ENCODE measurements around the gene ARL5C. TPM values are rescaled to one million over a fixed set of nuclear protein-coding genes. Genes with fewer than 3 reads are reported as not detected.
A peak's percentile ranks its signal among the peaks of the same experiment; 100 is the strongest.

ARL5C gene
- total and polyA plus RNA-seq, 2 donors (not counting 1 experiment from before 2014, with no cell fraction given): not detected

GRCh38 chr17:39150795-39151149, 15.2 kb downstream of the ARL5C start:
- Histone ChIP-seq H2AFZ (ENCODE audit: insufficient read depth, low read depth, low read length, poor library complexity, severe bottlenecking) (no peak overlapping the region), H3K4me2 (replicated peaks; ENCODE audit: low read depth, low read length, poor library complexity, severe bottlenecking) (peak overlapping the region; percentile 93), H3K4me3 (ENCODE audit: control extremely low read depth in 1 of 5, extremely low read depth in 1 of 5, insufficient read depth in 1 of 5, low read depth in 2 of 5, low read length in 4 of 5) (no peak overlapping the region)

GRCh38 chr17:39150104-39150634, 15.8 kb downstream of the ARL5C start:
- no peak overlapping the region for H3K27ac ChIP-seq (ENCODE audit: low read length in 2 of 2)
- TF ChIP-seq, protein P1, sequence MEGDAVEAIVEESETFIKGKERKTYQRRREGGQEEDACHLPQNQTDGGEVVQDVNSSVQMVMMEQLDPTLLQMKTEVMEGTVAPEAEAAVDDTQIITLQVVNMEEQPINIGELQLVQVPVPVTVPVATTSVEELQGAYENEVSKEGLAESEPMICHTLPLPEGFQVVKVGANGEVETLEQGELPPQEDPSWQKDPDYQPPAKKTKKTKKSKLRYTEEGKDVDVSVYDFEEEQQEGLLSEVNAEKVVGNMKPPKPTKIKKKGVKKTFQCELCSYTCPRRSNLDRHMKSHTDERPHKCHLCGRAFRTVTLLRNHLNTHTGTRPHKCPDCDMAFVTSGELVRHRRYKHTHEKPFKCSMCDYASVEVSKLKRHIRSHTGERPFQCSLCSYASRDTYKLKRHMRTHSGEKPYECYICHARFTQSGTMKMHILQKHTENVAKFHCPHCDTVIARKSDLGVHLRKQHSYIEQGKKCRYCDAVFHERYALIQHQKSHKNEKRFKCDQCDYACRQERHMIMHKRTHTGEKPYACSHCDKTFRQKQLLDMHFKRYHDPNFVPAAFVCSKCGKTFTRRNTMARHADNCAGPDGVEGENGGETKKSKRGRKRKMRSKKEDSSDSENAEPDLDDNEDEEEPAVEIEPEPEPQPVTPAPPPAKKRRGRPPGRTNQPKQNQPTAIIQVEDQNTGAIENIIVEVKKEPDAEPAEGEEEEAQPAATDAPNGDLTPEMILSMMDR (IDR thresholded peaks at IDR 0.05): no peak
- TF ChIP-seq EZH2 (IDR thresholded peaks at IDR 0.05; ENCODE audit: borderline replicate concordance, insufficient read depth, low read depth, low read length, poor library complexity, severe bottlenecking): no peak
- peaks cover 30% of the 10 kb centered on the region for H3K4me1 Mint-ChIP-seq
- H2AFZ ChIP-seq (ENCODE audit: insufficient read depth, low read depth, low read length, poor library complexity, severe bottlenecking): no peak overlapping the region
- no peaks in the 10 kb centered on the region for H3K36me3 ChIP-seq (replicated peaks in 1 of 2; ENCODE audit: control extremely low read depth in 1 of 2, control insufficient read depth in 1 of 2, extremely low read depth in 1 of 2, insufficient read depth in 2 of 2, low read length in 1 of 2)
- ChIA-PET CTCF (interaction anchor here (2.7 to 7.8 kb wide), 2 partner anchors 15 to 167 kb away, joined by 19 to 259 read pairs; partner anchors contain the start of gene ARL5C), POLR2A (no interaction called here)
- peaks cover 25 to 34% of the 10 kb centered on the region in 2 donors for H3K4me1 ChIP-seq (ENCODE audit: control insufficient read depth in 2 of 2, insufficient read depth in 2 of 2, low read length in 2 of 2)
- H3K9ac ChIP-seq (ENCODE audit: low read length): no peak overlapping the region
- H3K4me3 Mint-ChIP-seq: peak overlapping the region; percentile 16
- DNase-seq (no peak), ATAC-seq (ENCODE audit: low read depth) (no peak)
- peaks cover 44% of the 10 kb centered on the region for H3K27me3 Mint-ChIP-seq
- H3K27ac Mint-ChIP-seq: no peak overlapping the region
- H3K9me3 Mint-ChIP-seq (ENCODE audit: insufficient read depth): no peaks in the 10 kb centered on the region
- H4K20me1 ChIP-seq (ENCODE audit: control insufficient read depth, insufficient read depth, low read length, poor library complexity, severe bottlenecking): no peaks in the 10 kb centered on the region
- H3K27me3 ChIP-seq (replicated peaks in 1 of 4; ENCODE audit: control extremely low read depth in 1 of 4, control insufficient read depth in 3 of 4, insufficient read depth in 4 of 4, low read length in 3 of 4): peaks cover 0 to 35% (median 17%) of the 10 kb centered on the region in 4 experiments
- no peaks in the 10 kb centered on the region for H3K9me3 ChIP-seq (ENCODE audit: control extremely low read depth in 1 of 3, control insufficient read depth in 2 of 3, insufficient read depth in 1 of 3, low read length in 2 of 3)
- intact Hi-C loops (cut with micrococcal nuclease): loop anchor here (5.0 kb wide), 5 partner anchors 33 to 798 kb away; partner anchors contain the start of genes CACNB1, RPL23 and SOCS7
- H3K4me2 ChIP-seq (replicated peaks; ENCODE audit: low read depth, low read length, poor library complexity, severe bottlenecking): no peak overlapping the region
- no peak overlapping the region for H3K4me3 ChIP-seq (ENCODE audit: control extremely low read depth in 1 of 5, extremely low read depth in 1 of 5, insufficient read depth in 1 of 5, low read depth in 2 of 5, low read length in 4 of 5)
- no peaks in the 10 kb centered on the region for H3K79me2 ChIP-seq (ENCODE audit: control insufficient read depth, insufficient read depth, low read length)
- WGBS (ENCODE audit: insufficient coverage): 73% methylated on average over 5 of the region's 5 CpGs

More at GRCh38 chr17:39150795-39151149, 15.2 kb downstream of the ARL5C start:
- Mint-ChIP-seq H3K4me3 (peak overlapping the region; percentile 77), H3K4me1 (peaks cover 30% of the 10 kb centered on the region), H3K27ac (no peak overlapping the region), H3K9me3 (ENCODE audit: insufficient read depth) (no peaks in the 10 kb centered on the region), H3K27me3 (peaks cover 38% of the 10 kb centered on the region)
- H3K9ac ChIP-seq (ENCODE audit: low read length): no peak overlapping the region
- TF ChIP-seq EZH2 (IDR thresholded peaks at IDR 0.05; ENCODE audit: borderline replicate concordance, insufficient read depth, low read depth, low read length, poor library complexity, severe bottlenecking): no peak
- TF ChIP-seq, protein P1 (IDR thresholded peaks at IDR 0.05): no peak
- 32% methylated on average over 3 of the region's 5 CpGs for WGBS (ENCODE audit: insufficient coverage)
- intact Hi-C loops (cut with micrococcal nuclease): loop anchor here (5.0 kb wide), 5 partner anchors 33 to 798 kb away; partner anchors contain the start of genes CACNB1, RPL23 and SOCS7
- no peak for DNase-seq
- H3K79me2 ChIP-seq (ENCODE audit: control insufficient read depth, insufficient read depth, low read length): no peaks in the 10 kb centered on the region
- H3K36me3 ChIP-seq (replicated peaks in 1 of 2; ENCODE audit: control extremely low read depth in 1 of 2, control insufficient read depth in 1 of 2, extremely low read depth in 1 of 2, insufficient read depth in 2 of 2, low read length in 1 of 2): no peaks in the 10 kb centered on the region
- ATAC-seq (ENCODE audit: low read depth): no peak
- H3K9me3 ChIP-seq (ENCODE audit: control extremely low read depth in 1 of 3, control insufficient read depth in 2 of 3, insufficient read depth in 1 of 3, low read length in 2 of 3): no peaks in the 10 kb centered on the region
- H4K20me1 ChIP-seq (ENCODE audit: control insufficient read depth, insufficient read depth, low read length, poor library complexity, severe bottlenecking): no peaks in the 10 kb centered on the region
- H3K27ac ChIP-seq (ENCODE audit: low read length in 2 of 2): no peak overlapping the region
- ChIA-PET CTCF (interaction anchor here (2.7 to 7.8 kb wide), 2 partner anchors 14 to 168 kb away, joined by 19 to 259 read pairs; partner anchors contain the start of gene ARL5C), POLR2A (no interaction called here)
- peaks cover 0 to 35% (median 17%) of the 10 kb centered on the region in 4 experiments for H3K27me3 ChIP-seq (replicated peaks in 1 of 4; ENCODE audit: control extremely low read depth in 1 of 4, control insufficient read depth in 3 of 4, insufficient read depth in 4 of 4, low read length in 3 of 4)
- peaks cover 25 to 34% of the 10 kb centered on the region in 2 donors for H3K4me1 ChIP-seq (ENCODE audit: control insufficient read depth in 2 of 2, insufficient read depth in 2 of 2, low read length in 2 of 2)

All from B cell (primary cell).